Rectal smooth muscle tissue (tissue), 1 donor: ENCODE data around the gene LHFPL2.

Experiments
- H3K27ac ChIP-seq: one replicate; pipeline ENCODE4 v1.7.0; 2013; ENCODE audit warnings: low read depth, low read length, inconsistent platforms
- H3K27me3 ChIP-seq: one replicate; pipeline ENCODE4 v1.7.0; 2013; ENCODE audit warnings: low read length; ENCODE audit not compliant: control insufficient read depth, insufficient read depth
- H3K36me3 ChIP-seq: one replicate; pipeline ENCODE4 v1.7.0; 2013; ENCODE audit warnings: low read length; ENCODE audit not compliant: control insufficient read depth, insufficient read depth
- H3K4me1 ChIP-seq: one replicate; pipeline ENCODE4 v1.7.0; 2013; ENCODE audit warnings: low read length; ENCODE audit not compliant: control insufficient read depth, insufficient read depth
- H3K4me3 ChIP-seq: one replicate; pipeline ENCODE4 v1.7.0; 2013; ENCODE audit warnings: low read length
- H3K9ac ChIP-seq: one replicate; pipeline ENCODE4 v1.7.0; 2013; ENCODE audit warnings: low read length

LHFPL2 gene

GRCh38 chr5:78595458-78595921 lies 53.1 kb downstream of the LHFPL2 start:
- Histone ChIP-seq H3K36me3 (no peaks in the 10 kb centered on the region), H3K27ac (peak overlapping the region; percentile 4), H3K27me3 (no peaks in the 10 kb centered on the region), H3K4me1 (peaks cover 48% of the 10 kb centered on the region), H3K4me3 (no peak overlapping the region), H3K9ac (no peak overlapping the region)

- peaks cover 49% of the 10 kb centered on the region for H3K4me1 ChIP-seq
- peak overlapping the region; percentile 74 for H3K27ac ChIP-seq
- no peak overlapping the region for H3K9ac ChIP-seq
Measured at GRCh38 chr5:78594610-78595457, 53.7 kb downstream of the LHFPL2 start.

GRCh38 chr5:78594021-78594420 lies 54.6 kb downstream of the LHFPL2 start:
- Histone ChIP-seq H3K27me3 (no peaks in the 10 kb centered on the region), H3K4me3 (no peak overlapping the region), H3K36me3 (no peaks in the 10 kb centered on the region), H3K9ac (no peak overlapping the region), H3K4me1 (peaks cover 51% of the 10 kb centered on the region), H3K27ac (peak overlapping the region; percentile 74)

More at GRCh38 chr5:78594610-78595457, 53.7 kb downstream of the LHFPL2 start:
- Histone ChIP-seq H3K27me3 (no peaks in the 10 kb centered on the region), H3K4me3 (no peak overlapping the region), H3K36me3 (no peaks in the 10 kb centered on the region)

- Histone ChIP-seq H3K36me3 (no peaks in the 10 kb centered on the region), H3K4me3 (no peak overlapping the region), H3K27ac (peak overlapping the region; percentile 74), H3K4me1 (peaks cover 51% of the 10 kb centered on the region), H3K27me3 (no peaks in the 10 kb centered on the region), H3K9ac (no peak overlapping the region)
Measured at GRCh38 chr5:78593465-78593864, 55.1 kb downstream of the LHFPL2 start.

GRCh38 chr5:78592735-78593386 lies 55.7 kb downstream of the LHFPL2 start:
- H3K36me3 ChIP-seq: no peaks in the 10 kb centered on the region
- H3K27me3 ChIP-seq: no peaks in the 10 kb centered on the region
- H3K4me1 ChIP-seq: peaks cover 52% of the 10 kb centered on the region
- H3K9ac ChIP-seq: no peak overlapping the region
- H3K27ac ChIP-seq: no peak overlapping the region
- no peak overlapping the region for H3K4me3 ChIP-seq

- Histone ChIP-seq H3K36me3 (no peaks in the 10 kb centered on the region), H3K4me1 (peaks cover 59% of the 10 kb centered on the region), H3K27me3 (no peaks in the 10 kb centered on the region), H3K9ac (no peak overlapping the region), H3K27ac (peak overlapping the region; percentile 21), H3K4me3 (peak overlapping the region; percentile 33)
Measured at GRCh38 chr5:78591972-78592700, 56.4 kb downstream of the LHFPL2 start.

GRCh38 chr5:78591138-78591612 lies 57.4 kb downstream of the LHFPL2 start:
- Histone ChIP-seq H3K27me3 (no peaks in the 10 kb centered on the region), H3K4me3 (no peak overlapping the region), H3K9ac (no peak overlapping the region), H3K4me1 (peaks cover 62% of the 10 kb centered on the region), H3K36me3 (no peaks in the 10 kb centered on the region), H3K27ac (no peak overlapping the region)

- H3K36me3 ChIP-seq: peaks cover 5% of the 10 kb centered on the region
- H3K9ac ChIP-seq: no peak overlapping the region
- H3K4me3 ChIP-seq: no peak overlapping the region
- no peak overlapping the region for H3K27ac ChIP-seq
- no peaks in the 10 kb centered on the region for H3K27me3 ChIP-seq
- peaks cover 52% of the 10 kb centered on the region for H3K4me1 ChIP-seq
Measured at GRCh38 chr5:78589923-78590322, 58.6 kb downstream of the LHFPL2 start.

GRCh38 chr5:78588507-78588906 lies 60.1 kb downstream of the LHFPL2 start:
- H3K4me1 ChIP-seq: peaks cover 38% of the 10 kb centered on the region

GRCh38 chr5:78587775-78588291 lies 60.7 kb downstream of the LHFPL2 start:
- H3K4me1 ChIP-seq: peaks cover 31% of the 10 kb centered on the region
- no peaks in the 10 kb centered on the region for H3K27me3 ChIP-seq
- H3K27ac ChIP-seq: peak overlapping the region; percentile 10
- peaks cover 5% of the 10 kb centered on the region for H3K36me3 ChIP-seq
- no peak overlapping the region for H3K9ac ChIP-seq
- H3K4me3 ChIP-seq: no peak overlapping the region

More at GRCh38 chr5:78588507-78588906, 60.1 kb downstream of the LHFPL2 start:
- H3K4me3 ChIP-seq: no peak overlapping the region
- H3K36me3 ChIP-seq: peaks cover 5% of the 10 kb centered on the region
- H3K27ac ChIP-seq: peak overlapping the region; percentile 10
- no peaks in the 10 kb centered on the region for H3K27me3 ChIP-seq
- no peak overlapping the region for H3K9ac ChIP-seq

GRCh38 chr5:78587081-78587774 lies 61.3 kb downstream of the LHFPL2 start:
- H3K9ac ChIP-seq: no peak overlapping the region
- no peak overlapping the region for H3K4me3 ChIP-seq
- no peaks in the 10 kb centered on the region for H3K27me3 ChIP-seq
- peak overlapping the region; percentile 10 for H3K27ac ChIP-seq
- peaks cover 29% of the 10 kb centered on the region for H3K4me1 ChIP-seq
- peaks cover 5% of the 10 kb centered on the region for H3K36me3 ChIP-seq
